AG04450 (cell line): ENCODE measurements around the gene POC1A. TPM values are rescaled to one million over a fixed set of nuclear protein-coding genes. Genes with fewer than 3 reads are reported as not detected.
A peak's percentile ranks its signal among the peaks of the same experiment; 100 is the strongest.

Experiments
- CTCF ChIA-PET: fragments of 300-600, 350-600 bp; formaldehyde crosslinking; extraction: SDS; loops from one replicate; lab custom pipeline; 2022; ENCODE audit warnings: antibody characterized with exemption, inconsistent platforms; lab: Charles Lee
- POLR2A ChIA-PET: fragments of 350-600 bp; formaldehyde crosslinking; extraction: SDS; loops from one replicate; lab custom pipeline; 2021; ENCODE audit warnings: antibody characterized with exemption, inconsistent platforms; lab: Yijun Ruan, JAX
- DNase-seq: peaks from one replicate; pipeline ENCODE4 v3.0.0-alpha.2; 2011; ENCODE audit warnings: low read depth, low spot score
- H3K27ac ChIP-seq: one replicate; pipeline ENCODE4 v1.5.1; 2012; ENCODE audit warnings: low read depth, low read length, control low read depth
- H3K27me3 ChIP-seq: one replicate; pipeline ENCODE4 v1.6.0; 2012; ENCODE audit warnings: low read length; ENCODE audit not compliant: control insufficient read depth, insufficient read depth
- H3K4me3 ChIP-seq: 2 replicates; pipeline ENCODE4 v1.5.1; 2011; ENCODE audit warnings: mild to moderate bottlenecking, low read depth, low read length, control low read depth
- H3K9me3 ChIP-seq: 2 replicates; pipeline ENCODE4 v1.5.1; 2012; ENCODE audit warnings: low read length; ENCODE audit not compliant: control insufficient read depth, insufficient read depth
- CTCF ChIP-seq: IDR thresholded peaks from 2 replicates; pipeline ENCODE4 v1.5.1; 2011; ENCODE audit warnings: low read depth, low read length, control low read depth, inconsistent platforms
- polyA plus RNA-seq: library from polyadenylated mRNA; depleted of rRNA; stranded (reverse); fragments of >200 nt; gene quantifications from 2 replicates; pipeline ENCODE4 v1.2.3, GENCODE V29; 2011

The POC1A gene
- polyA plus RNA-seq, 1 experiment = 4.1 TPM

- Histone ChIP-seq H3K9me3 (no peaks in the 10 kb centered on the region), H3K27me3 (no peaks in the 10 kb centered on the region), H3K4me3 (no peak overlapping the region), H3K27ac (no peak overlapping the region)
- DNase-seq = no peak
- TF ChIP-seq CTCF = no peak
- CTCF ChIA-PET = interaction anchor here (0.6 kb wide), 1 partner anchor 9 kb away, joined by 3 read pairs; no protein-coding TSS in a partner anchor
- POLR2A ChIA-PET = interaction anchor here (0.6 kb wide), 1 partner anchor 154 kb away, joined by 4 read pairs; no protein-coding TSS in a partner anchor
Observed at GRCh38 chr3:52132041-52132440, 22.2 kb downstream of the POC1A start.

GRCh38 chr3:52130966-52131622 is 23.1 kb downstream of the POC1A start:
- CTCF ChIA-PET = interaction anchor here (0.6 kb wide), 1 partner anchor 31 kb away, joined by 6 read pairs; no protein-coding TSS in a partner anchor
- no peak for TF ChIP-seq CTCF

GRCh38 chr3:52128118-52128683 is 26.0 kb downstream of the POC1A start:
- ChIA-PET CTCF (no interaction called here), POLR2A (no interaction called here)
- no peaks in the 10 kb centered on the region for H3K27me3 ChIP-seq
- peak overlapping the region; percentile 21 for H3K27ac ChIP-seq
- peaks cover 5% of the 10 kb centered on the region; the same call in 1 of the 2 replicates for H3K9me3 ChIP-seq
- no peak for TF ChIP-seq CTCF
- H3K4me3 ChIP-seq = no peak overlapping the region
- no peak for DNase-seq

More at GRCh38 chr3:52130966-52131622, 23.1 kb downstream of the POC1A start:
- no peaks in the 10 kb centered on the region for H3K27me3 ChIP-seq
- peaks cover 5% of the 10 kb centered on the region; the same call in 1 of the 2 replicates for H3K9me3 ChIP-seq
- no peak overlapping the region for H3K27ac ChIP-seq
- POLR2A ChIA-PET = no interaction called here
- H3K4me3 ChIP-seq = no peak overlapping the region
- DNase-seq = no peak

- POLR2A ChIA-PET = no interaction called here
- TF ChIP-seq CTCF = no peak
- H3K27me3 ChIP-seq = no peaks in the 10 kb centered on the region
- CTCF ChIA-PET = no interaction called here
- no peak overlapping the region for H3K4me3 ChIP-seq
- no peak for DNase-seq
- no peak overlapping the region for H3K27ac ChIP-seq
- peaks cover 5% of the 10 kb centered on the region; the same call in 1 of the 2 replicates for H3K9me3 ChIP-seq
Observed at GRCh38 chr3:52126500-52126899, 27.7 kb downstream of the POC1A start.

GRCh38 chr3:52126036-52126435 is 28.2 kb downstream of the POC1A start:
- H3K27ac ChIP-seq = no peak overlapping the region
- no peak for DNase-seq
- ChIA-PET POLR2A (no interaction called here), CTCF (no interaction called here)
- H3K27me3 ChIP-seq = no peaks in the 10 kb centered on the region
- no peak for TF ChIP-seq CTCF
- peaks cover 5% of the 10 kb centered on the region; the same call in 1 of the 2 replicates for H3K9me3 ChIP-seq
- no peak overlapping the region for H3K4me3 ChIP-seq
